ENCODE results near the gene CLDND2.

Gene CLDND2

GRCh38 chr19:51382004-51382403 lies 13.2 kb upstream of the CLDND2 start:
- DNase-seq (ENCODE audit: low spot score), result no peak
- FAIRE-seq, result no peak

GRCh38 chr19:51380379-51380778 lies 11.6 kb upstream of the CLDND2 start:
- DNase-seq (ENCODE audit: low spot score) (no peak), FAIRE-seq (no peak)

- FAIRE-seq (no peak), DNase-seq (ENCODE audit: low spot score) (no peak)
These were observed 8.6 kb upstream of the CLDND2 start for GRCh38 chr19:51377422-51377821.

GRCh38 chr19:51375504-51376221 lies 6.9 kb upstream of the CLDND2 start:
- FAIRE-seq (no peak), DNase-seq (ENCODE audit: low spot score) (no peak)

- FAIRE-seq, result no peak
These were observed 4.1 kb upstream of the CLDND2 start, which contains the start of gene NKG7 for GRCh38 chr19:51372649-51373504. Gene NKG7 (minus strand): TSS chr19:51372654. CDS start chr19:51372535, 119 bp downstream.

GRCh38 chr19:51372021-51372648 lies 3.3 kb upstream of the CLDND2 start:
- DNase-seq (ENCODE audit: low spot score), result no peak
- no peak for FAIRE-seq

More at GRCh38 chr19:51372649-51373504, 4.1 kb upstream of the CLDND2 start, which contains the start of gene NKG7:
- no peak for DNase-seq (ENCODE audit: low spot score)

- FAIRE-seq, result no peak
- no peak for DNase-seq (ENCODE audit: low spot score)
These were observed 2.4 kb upstream of the CLDND2 start for GRCh38 chr19:51371186-51371690.

- FAIRE-seq (no peak), DNase-seq (ENCODE audit: low spot score) (no peak)
These were observed 1.4 kb upstream of the CLDND2 start for GRCh38 chr19:51370230-51370629.

- peak; percentile 87 for FAIRE-seq
These were observed 1.0 kb downstream of the CLDND2 start for GRCh38 chr19:51367565-51368365.

GRCh38 chr19:51367255-51367564 lies 1.6 kb downstream of the CLDND2 start:
- no peak for FAIRE-seq
- DNase-seq (ENCODE audit: low spot score), result no peak

More at GRCh38 chr19:51367565-51368365, 1.0 kb downstream of the CLDND2 start:
- DNase-seq (ENCODE audit: low spot score), result peak; percentile 94

- DNase-seq (ENCODE audit: low spot score), result peak; percentile 93
- FAIRE-seq, result peak; percentile 43
These were observed 2.2 kb downstream of the CLDND2 start for GRCh38 chr19:51366389-51367254.

GRCh38 chr19:51365965-51366388 lies 2.8 kb downstream of the CLDND2 start, which contains the start of gene ETFB:
Gene ETFB (minus strand): TSS chr19:51366388. CDS start chr19:51366326, 62 bp downstream.
- DNase-seq (ENCODE audit: low spot score) (no peak), FAIRE-seq (no peak)

GRCh38 chr19:51365211-51365964 lies 3.4 kb downstream of the CLDND2 start:
- peak; percentile 42 for DNase-seq (ENCODE audit: low spot score)
- no peak for FAIRE-seq

GRCh38 chr19:51364200-51365106 lies 4.3 kb downstream of the CLDND2 start:
- no peak for DNase-seq (ENCODE audit: low spot score)
- FAIRE-seq, result no peak

GRCh38 chr19:51361239-51361638 lies 7.6 kb downstream of the CLDND2 start:
- DNase-seq (ENCODE audit: low spot score), result no peak
- FAIRE-seq, result no peak

- DNase-seq (ENCODE audit: low spot score) (no peak), FAIRE-seq (no peak)
These were observed 9.5 kb downstream of the CLDND2 start for GRCh38 chr19:51359294-51359693.

GRCh38 chr19:51357952-51358351 lies 10.9 kb downstream of the CLDND2 start:
- DNase-seq (ENCODE audit: low spot score) (no peak), FAIRE-seq (no peak)

GRCh38 chr19:51356159-51356801 lies 12.5 kb downstream of the CLDND2 start:
- FAIRE-seq (no peak), DNase-seq (ENCODE audit: low spot score) (no peak)

Measured in RCC 7860 (cell line).